GM18498 (cell line): ENCODE data around the gene TTC27.

Experiments
- ATAC-seq: cut with Tn5 transposase; IDR thresholded peaks from one replicate; pipeline ENCODE4 v1.9.1; 2021; ENCODE audit warnings: mild to moderate bottlenecking, moderate library complexity; ENCODE audit not compliant: unreplicated experiment

TTC27 gene

GRCh38 chr2:32666704-32667103 lies 38.9 kb downstream of the TTC27 start:
- ATAC-seq, result no peak

- ATAC-seq, result no peak
These were observed 40.4 kb downstream of the TTC27 start for GRCh38 chr2:32668254-32668653.

GRCh38 chr2:32671885-32672533 lies 44.2 kb downstream of the TTC27 start:
- no peak for ATAC-seq

- no peak for ATAC-seq
These were observed 51.0 kb downstream of the TTC27 start for GRCh38 chr2:32678825-32679224.

DNA sequence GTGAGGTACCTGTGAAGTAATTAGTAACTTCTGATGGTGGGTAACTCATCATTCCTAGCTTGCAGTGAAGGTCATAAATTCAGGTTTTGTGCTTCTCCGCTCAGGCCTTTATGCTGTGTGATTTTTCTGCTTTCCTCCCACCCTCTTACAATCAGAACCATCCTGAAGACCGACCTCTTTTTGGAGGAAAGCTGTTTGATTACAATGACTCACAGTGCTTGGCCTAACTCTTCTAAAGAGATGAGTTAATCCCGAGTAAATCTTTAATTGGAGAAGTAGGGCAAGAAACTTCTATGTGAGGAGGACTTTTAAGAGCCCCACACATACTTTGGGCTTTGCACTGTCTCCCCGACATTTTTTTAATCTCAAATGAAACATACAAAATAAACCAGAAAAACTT lies 53.1 kb downstream of the TTC27 start:
- ATAC-seq, result no peak

DNA sequence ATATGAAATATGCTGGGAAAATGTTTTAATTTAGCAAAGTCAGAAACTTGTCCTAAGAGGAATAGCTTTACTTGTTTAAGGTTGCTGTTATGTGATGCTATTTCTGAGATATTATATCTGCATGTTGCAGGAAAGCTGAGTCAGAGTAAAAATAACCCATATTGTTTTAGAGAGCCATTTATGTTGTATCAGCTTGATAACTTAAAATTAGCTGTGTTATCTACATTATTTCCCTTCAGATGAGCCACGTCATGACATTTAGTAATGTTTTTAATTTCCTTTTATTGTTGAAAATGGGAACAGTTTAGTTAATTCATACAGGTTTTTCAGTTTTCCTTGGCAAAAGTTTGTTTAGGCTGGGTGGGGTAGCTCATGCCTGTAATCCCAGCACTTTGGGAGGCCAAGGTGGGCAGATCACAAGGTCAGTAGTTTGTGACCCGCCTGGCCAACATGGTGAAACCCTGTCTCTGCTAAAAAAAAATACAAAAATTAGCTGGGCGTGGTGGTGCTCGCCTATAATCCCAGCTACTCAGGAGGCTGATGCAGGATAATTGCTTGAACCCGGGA lies 55.8 kb downstream of the TTC27 start:
- no peak for ATAC-seq

GRCh38 chr2:32688541-32688940 lies 60.7 kb downstream of the TTC27 start:
- ATAC-seq, result peak; percentile 77

DNA sequence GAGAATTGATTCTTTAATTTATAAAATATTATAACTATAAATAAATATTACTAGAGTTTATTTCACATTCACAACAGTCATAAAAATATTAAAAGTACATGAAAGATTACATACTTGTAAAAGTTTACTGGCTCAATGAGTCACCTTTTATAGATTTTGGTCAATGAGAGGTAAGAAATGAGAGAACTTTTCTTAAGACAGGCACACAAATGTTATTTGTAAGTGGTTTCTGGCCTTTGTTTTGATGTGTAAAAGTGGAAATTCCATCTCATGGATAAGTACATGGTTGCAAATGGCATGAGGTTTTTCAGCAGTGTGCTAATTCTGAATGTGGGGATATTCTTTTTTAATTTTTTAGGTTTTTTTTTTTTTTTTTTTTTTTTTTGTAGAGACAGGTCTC lies 63.8 kb downstream of the TTC27 start:
- ATAC-seq, result no peak

GRCh38 chr2:32696439-32696838 lies 68.6 kb downstream of the TTC27 start:
- ATAC-seq, result no peak

- no peak for ATAC-seq
These were observed 69.3 kb downstream of the TTC27 start for GRCh38 chr2:32697156-32697555.

- no peak for ATAC-seq
These were observed 71.3 kb downstream of the TTC27 start for GRCh38 chr2:32699151-32699550.

GRCh38 chr2:32701806-32702205 lies 74.0 kb downstream of the TTC27 start:
- no peak for ATAC-seq

GRCh38 chr2:32702303-32703064 lies 74.6 kb downstream of the TTC27 start:
- no peak for ATAC-seq

DNA sequence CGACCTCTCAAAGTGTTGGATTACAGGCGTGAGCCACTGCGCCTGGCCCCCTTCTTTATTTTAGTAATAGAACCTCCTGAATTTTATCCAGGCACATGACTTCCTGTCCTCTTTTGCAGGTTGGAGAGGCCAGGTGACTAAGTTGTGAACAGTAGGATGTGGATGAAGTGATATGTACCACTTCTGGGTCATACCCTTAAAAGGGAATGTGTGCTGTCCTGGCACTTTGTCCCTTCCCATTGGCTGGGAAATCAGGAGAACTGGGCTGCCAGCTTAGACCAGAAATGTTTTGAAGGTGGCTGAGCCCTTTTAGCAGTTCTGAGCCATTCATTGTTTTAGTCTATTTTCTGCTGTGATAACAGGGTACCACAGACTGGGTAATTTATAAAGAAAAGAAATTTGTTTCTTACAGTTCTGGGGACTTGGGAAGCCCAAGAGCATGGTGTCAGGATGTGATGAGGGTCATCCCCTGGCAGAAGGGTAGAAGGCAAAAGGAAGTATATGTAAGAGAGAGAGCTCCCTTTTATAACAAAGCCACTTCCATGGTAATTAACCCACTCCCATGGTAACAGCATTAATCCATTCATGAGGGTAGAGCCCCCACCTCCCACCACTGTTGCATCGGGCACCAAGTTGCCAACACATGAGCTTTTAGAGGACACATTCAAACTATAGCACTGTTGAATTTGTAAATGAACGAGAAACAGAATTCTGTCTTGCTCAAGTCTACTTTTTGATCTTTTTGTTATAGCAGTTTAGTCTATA lies 79.1 kb downstream of the TTC27 start:
- no peak for ATAC-seq

DNA sequence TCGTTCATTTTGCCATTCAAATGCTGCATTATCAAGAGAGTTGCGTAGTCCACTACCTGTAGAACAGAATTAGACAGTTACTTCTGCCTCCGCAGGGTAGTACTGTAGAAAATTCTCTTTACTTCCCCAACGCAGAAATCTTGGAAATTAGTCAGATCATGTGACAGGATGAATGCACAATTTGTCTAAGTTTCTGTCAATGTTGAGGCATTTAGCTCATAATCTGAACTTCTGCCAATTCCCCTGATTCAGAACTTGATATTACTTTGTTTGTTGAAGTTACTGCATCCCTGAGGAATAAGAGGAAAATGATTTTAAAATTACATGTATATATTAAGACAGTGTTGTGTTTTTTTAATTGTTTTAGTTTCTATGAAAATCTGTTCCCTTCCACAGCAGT lies 83.4 kb downstream of the TTC27 start:
- no peak for ATAC-seq

- ATAC-seq, result no peak
These were observed 84.2 kb downstream of the TTC27 start for GRCh38 chr2:32711908-32712501.

- ATAC-seq, result no peak
These were observed 85.0 kb downstream of the TTC27 start for GRCh38 chr2:32712870-32713269.

DNA sequence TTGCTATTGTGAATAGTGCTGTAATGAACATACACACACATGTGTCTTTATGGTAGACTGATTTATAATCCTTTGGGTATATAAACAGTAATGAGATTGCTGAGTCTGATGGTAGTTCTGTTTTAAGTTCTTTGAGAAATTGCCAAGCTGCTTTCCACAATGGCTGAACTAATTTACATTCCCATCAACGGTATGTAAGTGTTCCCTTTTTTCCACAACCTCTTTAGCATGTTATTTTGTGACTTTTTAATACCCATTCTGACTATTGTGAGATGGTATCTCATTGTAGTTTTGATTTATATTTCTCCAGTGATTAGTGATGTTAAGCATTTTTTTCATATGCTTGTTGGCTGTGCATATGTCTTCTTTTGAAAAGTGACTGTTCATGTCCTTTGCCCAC lies 86.7 kb downstream of the TTC27 start:
- no peak for ATAC-seq

DNA sequence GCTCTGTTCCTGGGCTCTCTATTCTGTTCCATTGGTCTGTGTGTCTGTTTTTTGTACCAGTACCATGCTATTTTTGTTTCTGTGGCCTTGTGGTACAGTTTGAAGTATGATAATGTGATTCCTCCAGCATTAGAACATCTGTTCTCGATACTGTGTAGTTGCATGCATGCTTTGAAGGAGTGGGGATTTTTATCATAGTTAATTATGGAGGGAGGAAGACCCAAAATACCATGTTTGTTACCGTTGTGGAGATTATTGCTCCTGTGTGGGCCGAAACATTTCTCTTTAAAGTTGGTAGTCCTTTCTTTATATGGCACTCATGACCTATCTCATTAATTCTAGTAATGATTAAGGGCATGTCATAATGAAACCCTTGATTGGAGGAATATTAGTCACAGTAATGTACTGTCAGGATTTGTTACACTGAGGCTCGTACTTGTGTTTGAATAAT lies 87.6 kb downstream of the TTC27 start:
- ATAC-seq, result peak; percentile 79

GRCh38 chr2:32715981-32716380 lies 88.1 kb downstream of the TTC27 start:
- ATAC-seq, result no peak

DNA sequence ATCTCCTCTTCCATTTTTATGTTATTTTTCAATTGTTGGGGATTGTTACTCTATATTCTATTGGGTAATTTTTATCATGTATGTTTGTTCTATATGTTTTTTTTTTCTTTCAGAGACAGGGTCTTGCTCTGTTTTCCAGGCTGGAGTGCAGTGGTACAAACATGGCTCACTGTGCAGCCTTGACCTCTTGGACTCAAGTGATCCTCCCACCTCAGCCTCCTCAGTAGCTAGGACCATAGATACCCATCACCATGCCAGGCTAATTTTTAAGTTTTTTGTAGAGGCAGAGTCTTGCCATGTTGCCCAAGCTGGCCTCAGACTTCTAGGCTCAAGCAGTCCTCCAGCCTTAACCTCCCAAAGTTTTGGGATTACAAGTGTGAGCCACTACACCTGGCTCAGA lies 88.7 kb downstream of the TTC27 start:
- no peak for ATAC-seq
